NCI-H146 (cell line): ENCODE results near the gene PRM1.
"Not testable (repeated sequence)": the region's sequence is repeated elsewhere in the genome, so short reads cannot be mapped to it uniquely, and the experiment has no call there.

ENCODE experiments used
- DNase-seq: peaks from one replicate; lab custom pipeline; 2025; lab: John Stamatoyannopoulos, UW

The PRM1 gene

DNA sequence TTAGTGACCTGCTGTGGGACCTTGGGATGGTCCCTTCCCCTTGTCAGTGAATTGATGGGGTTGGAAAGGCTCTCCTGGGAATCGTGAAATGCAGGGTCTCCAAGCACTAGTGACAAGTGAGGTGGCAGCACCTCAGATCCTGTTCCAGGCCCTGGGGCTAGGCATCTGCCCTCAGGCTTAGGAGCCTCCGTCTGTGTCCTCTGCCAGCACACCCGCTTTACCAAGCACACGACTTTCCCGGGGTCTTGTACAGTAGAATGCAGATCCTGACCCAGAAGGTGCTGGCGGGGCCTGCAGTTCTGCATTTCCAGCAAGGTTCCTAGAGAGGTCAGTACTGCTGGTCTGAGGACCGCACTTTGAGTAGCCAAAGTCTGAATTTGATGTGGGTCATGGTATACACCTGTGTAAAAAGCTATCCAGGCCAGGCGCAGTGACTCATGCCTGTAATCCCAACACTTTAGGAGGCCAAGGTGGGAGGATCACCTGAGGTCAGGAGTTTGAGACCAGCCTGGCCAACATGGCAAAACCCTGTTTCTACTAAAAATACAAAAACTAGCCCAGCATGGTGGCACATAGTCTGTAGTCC lies 33.3 kb upstream of the PRM1 start:
- no peak for DNase-seq

DNA sequence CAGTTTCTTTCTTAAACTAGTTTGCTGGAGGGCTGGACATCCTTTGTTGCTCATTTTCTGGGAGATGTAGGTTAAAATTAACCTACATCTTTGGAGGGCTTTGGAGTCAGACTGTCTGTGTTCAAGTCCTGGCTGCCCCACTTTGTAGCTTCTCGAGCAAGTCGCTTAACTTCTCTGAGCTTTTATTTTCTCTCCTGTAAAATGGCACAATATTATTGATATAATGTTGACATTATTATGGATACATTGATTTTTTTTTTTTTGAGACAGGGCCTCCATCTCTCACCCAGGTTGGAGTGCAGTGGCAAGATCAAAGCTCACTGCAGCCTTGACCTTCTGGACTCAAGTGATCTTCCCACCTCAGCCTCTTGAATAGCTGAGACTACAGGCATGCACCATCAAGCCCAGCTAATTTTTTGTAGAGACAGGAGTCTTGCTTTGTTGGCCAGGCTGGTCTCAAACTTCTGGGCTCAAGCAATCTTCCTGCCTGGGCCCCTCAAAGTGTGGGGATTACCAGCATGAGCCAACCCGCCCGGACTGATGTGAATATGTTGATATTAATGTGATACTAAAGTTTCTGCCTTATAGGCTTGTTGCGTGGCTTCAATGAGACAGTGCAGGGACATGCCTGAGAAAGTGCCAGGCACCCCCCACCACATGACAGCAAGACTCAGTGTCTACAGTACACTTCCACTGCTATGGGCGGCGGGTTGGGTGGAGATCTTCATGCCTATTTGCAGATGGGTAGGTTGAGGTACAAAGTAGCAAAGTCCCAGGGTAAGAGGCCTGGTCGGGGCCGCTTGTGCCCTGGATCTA lies 32.6 kb upstream of the PRM1 start:
- DNase-seq = no peak

DNA sequence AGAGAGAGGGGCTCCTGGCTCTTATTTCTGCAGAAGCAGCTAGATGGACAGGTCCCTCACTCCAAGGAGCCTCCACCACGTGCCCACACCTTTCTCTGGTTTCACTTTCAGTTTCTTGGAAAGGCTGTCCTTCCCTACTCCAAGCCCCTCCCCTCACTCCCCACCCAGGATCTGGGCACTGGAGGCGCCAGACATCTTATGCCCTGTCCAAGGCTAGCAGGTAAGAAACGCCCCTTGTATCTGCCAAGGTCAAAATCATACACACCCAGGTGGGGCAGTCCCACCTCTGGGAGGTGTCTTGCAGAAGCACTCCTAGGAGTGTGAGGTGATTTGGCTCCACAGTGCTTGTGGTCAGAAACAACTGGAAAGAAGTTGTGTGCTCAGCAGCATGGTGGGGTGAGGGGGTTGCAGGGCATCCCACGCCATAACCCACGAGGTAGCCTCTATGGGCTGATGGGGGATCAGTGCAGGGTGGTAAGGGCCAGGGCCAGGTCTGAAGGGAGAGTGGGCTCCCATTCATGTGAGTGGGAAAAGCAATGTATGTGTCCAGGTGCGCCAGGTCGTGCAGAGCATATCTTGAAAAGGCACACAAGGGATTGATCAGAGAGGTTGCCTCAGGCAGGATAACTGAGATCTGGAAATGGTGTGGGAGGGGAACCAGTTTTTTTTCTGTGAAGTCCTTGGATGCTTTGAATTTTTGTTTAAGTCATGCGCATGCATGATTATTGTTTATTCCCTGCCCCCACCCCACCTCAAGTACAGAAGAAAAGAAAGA lies 31.8 kb upstream of the PRM1 start:
- DNase-seq = peak; percentile 17

DNA sequence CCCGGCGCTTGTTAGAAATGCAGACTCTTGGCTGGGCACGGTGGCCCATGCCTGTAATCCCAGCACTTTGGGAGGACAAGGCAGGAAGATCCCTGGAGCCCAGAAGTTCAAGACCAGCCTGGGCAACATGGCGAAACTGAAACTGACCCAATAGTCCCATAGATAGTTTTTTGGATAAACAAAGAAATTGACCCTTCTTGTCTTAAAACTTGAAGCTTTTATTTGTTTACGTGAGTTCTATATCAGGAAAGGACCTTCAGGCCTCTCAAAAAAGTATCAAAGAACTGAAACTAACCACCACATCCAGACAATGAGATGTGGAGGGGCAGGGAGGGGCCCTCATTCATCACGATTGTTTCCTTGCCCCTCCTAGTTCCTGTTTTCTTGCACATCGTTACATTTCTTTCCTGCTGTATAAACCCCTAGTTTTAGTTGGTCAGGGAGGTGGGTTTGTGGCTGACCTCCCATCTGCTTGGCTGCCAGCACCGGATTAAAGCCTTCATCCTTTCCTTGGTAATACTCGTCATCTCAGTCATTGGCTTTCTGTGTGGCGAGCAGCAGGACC lies 29.9 kb upstream of the PRM1 start:
- no peak for DNase-seq

DNA sequence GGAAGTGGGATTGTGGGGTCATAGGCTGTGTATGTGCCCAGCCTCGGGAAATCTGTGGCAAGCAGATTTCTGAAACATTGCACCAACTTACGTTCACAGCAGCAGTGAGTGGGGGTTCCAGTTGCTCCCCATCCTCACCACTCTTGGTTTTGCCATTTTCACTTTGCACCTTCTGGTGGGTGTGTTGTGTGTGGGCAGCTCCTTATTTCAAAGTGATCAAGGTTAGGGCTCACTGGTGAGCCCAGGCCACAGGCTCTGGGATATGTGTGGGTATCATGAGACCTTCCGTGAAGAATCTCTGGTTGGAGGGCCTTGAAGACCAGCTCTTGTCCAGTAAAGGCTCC lies 29.5 kb upstream of the PRM1 start:
- no peak for DNase-seq

DNA sequence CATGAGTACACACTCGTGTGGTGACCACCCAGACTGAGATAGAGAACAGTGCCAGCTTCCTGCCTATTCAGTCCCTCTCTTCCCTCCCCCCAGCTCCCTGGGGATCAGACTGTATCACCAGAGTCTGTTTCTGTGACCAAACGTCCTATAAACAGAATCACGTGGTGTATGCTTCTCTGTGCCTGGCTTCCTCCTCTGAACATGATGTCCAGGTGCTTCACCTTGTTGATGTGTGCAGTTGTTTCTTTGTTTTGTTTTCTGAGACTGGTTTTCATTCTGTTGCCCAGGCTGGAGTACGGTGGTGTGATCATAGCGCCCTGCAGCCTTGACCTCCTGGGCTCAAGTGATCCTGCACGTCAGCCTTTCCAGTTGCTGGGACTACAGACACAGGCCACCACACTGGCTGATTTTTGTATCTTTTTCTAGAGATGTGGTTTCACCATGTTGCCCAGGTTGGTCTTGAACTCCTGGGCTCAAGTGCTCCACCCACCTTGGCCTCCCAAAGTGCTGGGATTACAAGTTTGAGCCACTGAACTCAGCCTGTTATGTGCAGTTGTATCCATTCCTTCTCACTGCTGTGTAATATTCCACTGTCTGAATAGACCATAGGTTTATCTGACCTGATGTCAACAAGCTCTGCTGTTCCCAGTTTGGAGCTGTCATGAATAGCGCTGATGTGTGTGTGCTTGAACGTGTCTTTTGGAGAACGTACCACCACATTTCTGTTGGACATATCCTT lies 28.9 kb upstream of the PRM1 start:
- no peak for DNase-seq

DNA sequence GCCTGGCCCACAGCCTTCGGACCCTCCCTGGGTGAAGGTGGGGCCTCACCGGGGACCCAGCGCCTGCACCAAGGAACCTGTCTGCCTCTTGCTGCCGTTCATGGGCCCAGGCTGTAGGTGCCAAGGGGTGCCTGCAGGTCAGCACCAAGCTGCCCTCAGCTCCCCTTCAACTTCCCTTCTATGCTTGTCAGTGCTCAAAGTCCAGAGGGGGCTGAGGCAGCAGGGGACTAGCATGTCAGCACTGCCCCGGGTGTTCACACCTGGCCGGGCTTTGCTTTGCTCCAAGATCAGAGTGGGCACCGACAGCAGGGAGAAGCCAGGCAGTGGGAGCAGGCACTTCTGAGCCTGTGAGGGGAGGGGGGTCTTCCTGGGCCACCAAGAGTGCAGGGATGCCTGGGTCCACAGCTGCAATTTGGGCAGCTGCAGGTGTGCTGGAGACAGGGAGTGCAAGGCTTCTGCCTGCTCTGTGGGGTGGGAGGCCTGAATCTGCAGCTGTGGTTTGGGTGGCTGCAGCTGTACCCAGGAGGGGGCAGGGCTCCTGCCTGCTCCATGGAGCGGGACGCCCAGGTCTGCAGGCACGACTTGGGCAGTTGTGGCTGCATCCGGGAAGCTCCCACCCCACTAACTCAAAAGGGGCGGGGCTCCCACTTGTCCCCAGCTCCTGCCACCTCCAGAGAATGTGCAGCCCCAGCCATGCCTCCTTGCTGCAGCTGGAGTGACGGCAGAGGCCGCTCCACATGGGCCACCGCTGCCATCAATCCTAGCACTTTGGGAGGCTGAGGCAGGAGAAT lies 27.6 kb upstream of the PRM1 start:
- DNase-seq = no peak

DNA sequence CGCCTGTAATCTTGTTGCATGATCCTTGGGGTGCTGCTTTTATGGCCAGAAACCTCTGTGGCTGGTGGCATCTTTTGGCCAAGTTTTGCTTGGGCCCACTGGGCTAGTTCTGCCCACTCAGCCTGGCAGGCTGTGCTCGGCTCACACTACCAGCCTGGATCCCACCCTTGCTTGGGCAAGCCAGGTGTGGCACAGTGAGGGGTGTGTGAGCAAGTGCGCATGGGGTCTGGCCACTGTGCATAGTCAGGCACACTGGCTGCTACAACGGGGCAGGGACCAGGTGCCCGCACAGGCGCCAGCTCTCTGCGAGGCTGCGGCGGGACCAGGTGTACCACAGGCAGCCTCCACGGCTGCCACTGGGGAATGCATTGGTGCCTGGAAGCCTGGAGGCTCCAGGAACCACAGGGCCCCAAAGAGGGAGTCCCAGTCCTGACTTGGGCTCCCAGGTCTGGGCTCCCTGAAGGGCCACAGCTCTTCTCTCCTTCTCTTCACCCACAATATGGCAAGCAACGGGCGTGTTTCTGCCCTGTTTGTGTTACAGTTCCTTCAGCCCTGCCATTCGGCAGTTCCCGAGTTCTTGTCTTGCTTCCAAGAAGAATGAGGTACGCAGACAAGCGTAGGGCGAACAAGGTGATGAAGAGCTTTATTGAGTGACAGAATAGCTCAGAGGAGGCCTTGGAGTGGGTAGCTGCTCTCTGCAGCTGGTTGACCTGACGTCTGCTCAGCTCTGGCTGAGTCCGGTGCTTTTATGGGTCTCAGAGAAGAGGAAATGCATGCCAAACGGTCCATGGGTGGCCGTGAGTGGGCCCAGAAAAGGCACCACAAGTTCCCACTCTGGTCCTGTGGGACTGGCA lies 26.7 kb upstream of the PRM1 start:
- no peak for DNase-seq

DNA sequence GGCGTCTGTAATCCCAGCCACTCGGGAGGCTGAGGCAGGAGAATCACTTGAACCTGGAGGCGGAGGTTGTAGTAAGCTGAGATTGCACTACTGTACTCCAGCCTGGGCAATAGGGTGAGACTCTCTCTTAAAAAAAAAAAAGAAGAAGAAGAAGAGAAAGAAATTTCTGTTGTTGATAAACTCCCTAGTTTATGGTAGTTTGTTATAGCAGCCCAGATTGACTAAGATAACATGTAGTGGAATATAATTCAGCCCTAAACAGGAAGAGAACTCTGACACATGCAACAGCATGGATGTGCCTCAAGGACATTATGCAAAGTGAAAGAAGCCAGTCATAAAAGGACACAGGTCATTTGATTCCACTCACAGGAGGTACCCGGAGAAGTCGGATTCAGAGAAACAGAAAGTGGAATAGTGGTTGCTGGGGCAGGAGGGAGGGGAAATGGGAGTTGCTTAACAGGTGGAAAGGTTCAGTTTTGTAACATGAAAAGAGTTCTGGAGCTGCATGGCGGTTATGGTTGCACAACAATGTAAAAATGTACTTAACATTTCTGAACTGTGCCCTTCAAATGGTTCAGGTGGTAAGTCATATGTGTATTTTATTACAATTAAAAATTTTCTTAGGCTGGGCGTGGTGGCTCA lies 26.0 kb upstream of the PRM1 start:
- DNase-seq = no peak

DNA sequence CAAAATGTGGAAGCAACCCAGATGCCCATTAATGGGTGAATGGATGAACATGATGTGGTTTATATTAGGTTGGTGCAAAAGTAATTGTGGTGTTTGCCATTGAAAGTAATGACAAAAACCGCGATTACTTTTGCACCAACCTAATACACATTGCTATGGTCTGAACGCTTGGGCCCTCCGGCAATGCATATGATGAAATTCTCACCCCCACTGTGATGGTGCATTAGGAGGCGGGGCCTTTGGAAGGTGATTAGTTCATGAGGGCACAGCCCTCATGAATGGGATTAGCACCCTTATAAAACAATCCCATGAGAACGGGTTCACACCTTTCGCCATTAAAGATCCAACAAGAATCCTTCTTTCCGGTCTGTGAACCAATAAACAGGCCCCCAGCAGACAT lies 25.3 kb upstream of the PRM1 start:
- no peak for DNase-seq

DNA sequence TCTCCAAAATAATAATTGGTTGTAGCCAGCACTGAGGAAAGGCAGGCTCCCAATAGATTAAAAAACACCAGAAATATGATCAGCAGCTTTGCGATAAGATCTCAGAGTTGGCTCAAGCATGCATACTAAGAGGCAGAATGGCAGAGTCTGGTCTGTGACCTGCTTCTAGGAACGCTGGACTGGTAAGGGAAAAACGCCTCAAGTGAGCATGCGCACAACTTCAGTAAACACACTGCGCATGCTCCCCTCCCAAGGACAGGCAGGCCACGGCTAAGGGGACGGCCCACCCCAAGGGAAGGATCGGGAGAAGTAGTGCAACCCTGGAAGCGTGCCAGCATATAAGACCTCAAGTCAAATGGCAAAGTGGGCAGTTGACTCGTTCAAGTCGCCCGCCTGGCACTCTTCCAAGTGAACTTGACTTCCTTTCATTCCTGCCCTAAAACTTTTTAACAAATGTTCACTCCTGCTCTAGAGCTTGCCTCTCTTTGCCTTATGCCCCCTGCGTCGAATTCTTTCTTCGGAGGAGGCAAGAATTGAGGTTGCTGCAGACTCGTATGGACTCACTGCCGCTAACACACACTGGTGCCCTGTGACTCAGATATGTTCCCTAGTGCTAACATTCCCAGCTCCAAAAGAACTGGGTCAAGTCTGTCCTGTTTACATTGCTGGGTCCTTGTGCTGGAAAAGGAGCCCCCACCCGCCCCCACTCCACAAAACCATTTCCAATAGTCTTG lies 22.4 kb upstream of the PRM1 start:
- no peak for DNase-seq

DNA sequence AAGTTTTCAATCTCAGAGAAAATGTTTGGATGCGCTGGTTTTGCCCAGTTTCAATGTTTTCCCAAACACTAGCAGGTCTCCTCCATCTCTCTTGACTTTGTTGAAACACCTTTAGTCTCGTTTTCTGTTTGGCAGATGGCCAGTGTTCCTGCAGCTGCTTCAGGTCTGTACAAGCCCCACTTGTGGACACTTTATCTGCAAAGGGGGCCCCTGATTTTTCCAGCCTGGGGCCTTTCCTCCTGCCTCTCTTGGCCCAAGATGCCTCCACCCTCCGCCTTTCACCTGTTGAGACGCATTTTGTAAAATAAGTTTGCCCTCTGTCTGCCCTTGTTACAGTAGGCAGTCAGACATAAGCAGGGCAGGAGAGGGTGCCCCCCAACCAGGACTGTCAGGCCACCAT lies 21.8 kb upstream of the PRM1 start:
- DNase-seq = peak; percentile 69

DNA sequence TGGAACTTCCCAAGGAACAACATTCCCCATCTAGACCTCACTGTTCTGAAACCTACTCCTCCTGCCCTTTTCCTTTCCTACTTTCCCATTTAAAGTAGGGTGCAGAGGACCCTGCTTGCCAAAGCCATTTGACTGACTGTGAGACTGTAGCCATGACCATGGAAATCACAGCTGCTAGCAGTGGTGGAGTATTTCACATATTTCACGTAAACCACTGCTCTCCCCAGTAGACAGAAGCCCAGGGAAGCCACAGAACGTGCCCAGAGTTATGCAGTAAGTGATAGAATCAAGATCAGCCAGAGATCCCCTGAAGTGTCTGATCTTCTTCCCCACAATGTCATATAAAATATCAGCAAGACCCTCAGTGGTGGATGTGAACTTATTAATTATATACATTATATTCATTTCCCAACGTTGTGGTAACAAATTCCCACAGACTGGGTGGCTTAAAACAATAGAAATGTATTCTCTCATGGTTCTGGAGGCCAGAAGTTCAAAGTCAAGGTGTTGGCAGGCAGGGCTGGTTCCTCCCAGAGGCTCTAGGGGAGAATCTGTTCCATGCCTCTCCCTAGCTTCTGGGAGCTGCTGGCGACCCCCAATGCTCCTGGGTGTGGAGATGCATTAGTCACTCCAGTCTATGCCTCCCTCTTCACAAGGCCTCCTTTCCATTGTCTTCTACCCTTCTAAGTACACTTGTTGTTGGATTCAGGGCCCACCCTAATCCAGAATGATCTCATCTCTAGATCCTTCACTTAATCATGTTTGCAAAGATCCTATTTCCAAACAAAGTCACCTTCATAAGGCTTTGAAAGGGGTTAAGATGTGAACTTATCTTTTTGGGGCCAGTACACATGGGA lies 20.7 kb upstream of the PRM1 start:
- no peak for DNase-seq

DNA sequence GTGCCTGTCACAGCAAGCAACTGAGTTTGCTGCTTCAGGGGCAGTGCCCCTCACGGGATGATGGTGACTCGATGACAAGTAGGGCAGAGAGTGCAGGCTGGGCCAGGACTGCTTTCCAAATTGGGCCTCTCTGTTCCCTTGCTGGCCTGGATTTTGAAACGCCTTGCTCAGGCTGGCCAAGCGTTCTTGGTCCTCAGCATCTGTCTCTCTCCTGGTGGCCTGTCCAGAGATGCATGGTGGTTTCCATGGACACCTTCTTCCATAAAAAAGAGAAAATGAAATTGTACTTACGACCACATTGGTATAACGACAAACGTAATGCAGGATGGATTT lies 19.4 kb upstream of the PRM1 start:
- DNase-seq = no peak

DNA sequence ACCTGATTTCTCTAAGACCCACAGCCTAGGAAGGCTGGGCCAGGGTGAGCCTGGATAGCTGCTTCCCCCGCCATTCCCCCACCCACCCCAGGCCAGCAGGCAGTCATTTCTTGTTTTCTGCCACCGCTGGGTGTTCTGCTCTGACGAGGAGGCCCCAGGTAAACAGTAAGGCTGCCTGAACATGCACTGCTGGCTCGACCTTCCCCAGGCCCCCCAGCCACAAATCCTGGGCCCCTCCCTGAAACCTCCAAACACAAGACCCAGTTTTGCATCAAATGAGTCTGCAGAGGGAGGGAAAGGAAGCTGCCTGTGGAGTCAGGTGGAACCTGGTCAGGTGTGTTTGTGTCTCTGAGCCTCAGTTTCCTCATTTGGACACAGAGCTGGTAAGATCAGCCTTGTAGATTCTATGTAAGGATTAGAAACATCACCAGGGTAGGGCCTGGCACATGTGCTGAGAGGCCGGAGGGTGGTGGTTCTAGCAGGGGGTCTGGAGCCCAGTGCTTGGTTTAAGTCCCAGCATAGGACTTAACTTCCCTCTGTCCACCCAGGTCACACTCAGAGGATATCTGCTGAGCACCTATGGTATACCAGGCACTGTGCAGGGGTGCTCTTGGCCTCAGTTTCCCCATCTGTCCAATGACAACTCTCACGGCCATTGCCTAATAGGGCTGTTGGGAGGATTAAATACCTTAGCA lies 18.9 kb upstream of the PRM1 start:
- DNase-seq = no peak

DNA sequence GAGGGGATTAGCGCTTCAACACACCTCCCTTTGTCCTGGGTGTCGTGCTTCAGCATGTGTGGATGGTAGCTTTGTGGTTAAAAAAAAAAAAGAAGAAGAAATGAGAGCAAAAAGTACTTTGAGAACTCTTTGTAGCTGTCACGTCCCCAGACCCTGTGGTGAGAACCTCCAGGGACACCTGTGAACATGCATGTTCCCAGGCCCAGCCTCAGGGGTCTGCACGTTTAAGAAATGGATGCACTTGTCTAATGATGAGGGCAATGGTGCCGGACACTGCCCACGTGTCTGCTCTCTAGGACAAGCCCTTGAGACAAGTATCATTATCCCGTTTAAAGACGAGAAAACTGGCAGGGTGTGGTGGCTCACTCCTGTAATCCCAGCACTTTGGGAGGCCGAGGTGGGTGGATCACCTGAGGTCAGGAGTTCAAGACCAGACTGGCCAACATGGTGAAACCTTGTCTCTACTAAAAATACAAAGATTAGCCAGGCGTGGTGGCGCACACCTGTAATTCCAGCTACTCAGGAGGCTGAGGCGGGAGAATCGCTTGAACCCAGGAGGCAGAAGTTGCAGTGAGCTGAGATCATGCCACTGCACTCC lies 17.9 kb upstream of the PRM1 start:
- DNase-seq = not testable (repeated sequence)

DNA sequence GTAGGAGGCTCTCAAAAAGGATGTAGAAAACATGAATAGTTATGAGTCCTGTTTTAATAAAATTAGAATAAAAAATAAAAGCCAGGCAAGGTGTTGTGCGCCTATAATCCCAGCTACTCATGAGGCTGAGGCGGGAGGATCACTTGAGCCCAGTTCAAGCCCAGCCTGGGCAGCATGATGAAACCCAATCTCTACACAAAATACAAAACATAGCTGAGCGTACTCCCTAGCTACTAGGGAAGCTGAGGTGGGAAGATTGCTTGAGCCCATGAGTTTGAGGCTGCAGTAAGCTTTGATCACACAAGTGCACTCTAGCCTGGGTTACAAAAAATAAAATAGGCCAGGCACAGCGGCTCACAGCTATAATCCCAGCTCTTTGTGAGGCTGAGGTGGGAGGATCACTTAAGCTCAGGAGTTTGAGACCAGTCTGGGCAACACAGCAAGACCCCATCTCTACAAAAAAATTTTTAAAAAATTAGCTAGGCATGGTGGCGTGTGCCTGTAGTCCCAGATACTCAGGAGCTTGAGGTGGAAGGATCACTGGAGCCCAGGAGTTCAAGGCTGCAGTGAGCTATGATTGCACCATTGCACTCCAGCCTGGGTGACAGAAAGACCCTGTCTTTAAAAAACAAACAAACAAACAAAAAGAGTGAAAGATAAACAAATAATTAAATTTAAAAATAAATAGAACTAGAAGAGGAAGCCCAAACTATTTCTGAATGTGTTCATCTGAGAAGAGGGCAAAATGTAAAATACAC lies 17.2 kb upstream of the PRM1 start:
- DNase-seq = no peak
